H1 (cell line): ENCODE measurements around the gene IL24. TPM values are rescaled to one million over a fixed set of nuclear protein-coding genes. Genes with fewer than 3 reads are reported as not detected.

ENCODE experiments used
- CTCF ChIA-PET: fragments of 300-600 bp; sonication (Branson Sonifier 250); formaldehyde crosslinking; loops from one replicate; lab custom pipeline; 2021; ENCODE audit not compliant: partially characterized antibody; lab: Charles Lee
- POLR2A ChIA-PET: fragments of 300-600 bp; sonication (Branson Sonifier 250); formaldehyde crosslinking; loops from one replicate; lab custom pipeline; 2021; ENCODE audit warnings: inconsistent platforms; ENCODE audit not compliant: partially characterized antibody; lab: Charles Lee
- DNase-seq, 2 experiments: peaks; one replicate each; pipeline versions ENCODE4 v3.0.0 to v3.0.0-alpha.2; 2010 to 2022; ENCODE audit warnings: low spot score in 2 of 2, low read depth in 1 of 2, mixed read lengths in 1 of 2
- FAIRE-seq: peaks from 2 replicates; lab custom pipeline; 2011; peaks lifted over from hg19 to GRCh38; lab: Jason Lieb, UNC
- H2AFZ ChIP-seq: 2 replicates; pipeline ENCODE4 v1.8.1; 2012; ENCODE audit warnings: low read length, inconsistent platforms
- H2AK5ac ChIP-seq: 2 replicates; pipeline ENCODE4 v1.6.1; 2013; ENCODE audit warnings: low read depth, low read length
- H2BK120ac ChIP-seq: replicated peaks from 2 replicates; pipeline ENCODE3; 2013; ENCODE audit warnings: low read depth, low read length, inconsistent platforms
- H2BK12ac ChIP-seq: 2 replicates; pipeline ENCODE4 v1.6.1; 2013; ENCODE audit warnings: low read depth, low read length
- H2BK15ac ChIP-seq: 2 replicates; pipeline ENCODE4 v1.6.1; 2013; ENCODE audit warnings: low read length
- H2BK20ac ChIP-seq: 2 replicates; pipeline ENCODE4 v1.6.1; 2013; ENCODE audit warnings: low read length
- H2BK5ac ChIP-seq: 2 replicates; pipeline ENCODE4 v1.6.1; 2013; ENCODE audit warnings: low read depth, low read length
- H3K14ac ChIP-seq: 2 replicates; pipeline ENCODE4 v1.6.1; 2013; ENCODE audit warnings: inconsistent platforms; ENCODE audit not compliant: insufficient read length
- H3K18ac ChIP-seq: 2 replicates; pipeline ENCODE4 v1.6.1; 2013; ENCODE audit warnings: low read length; ENCODE audit errors: extremely low read depth
- H3K23ac ChIP-seq: 2 replicates; pipeline ENCODE4 v1.6.1; 2013; ENCODE audit warnings: inconsistent platforms; ENCODE audit not compliant: insufficient read length
- H3K23me2 ChIP-seq: 2 replicates; pipeline ENCODE4 v1.6.1; 2013; ENCODE audit warnings: low read depth, low read length
- H3K27ac ChIP-seq: 2 replicates; pipeline ENCODE4 v1.6.1; 2011; ENCODE audit warnings: low read depth, low read length, inconsistent platforms
- H3K27me3 ChIP-seq, 4 experiments: replicated peaks in 1 of 4; 1 replicate in 1 of 4; 2 replicates in 3 of 4; pipeline versions ENCODE4 v1.6.1 to v1.8.1; 2011 to 2013; ENCODE audit warnings: low read length in 3 of 4, mild to moderate bottlenecking in 3 of 4, inconsistent platforms in 2 of 4, mixed read lengths in 2 of 4, moderate library complexity in 1 of 4; ENCODE audit not compliant: control insufficient read depth in 3 of 4, insufficient read depth in 3 of 4; ENCODE audit errors: extremely low read depth in 1 of 4
- H3K36me3 ChIP-seq, 4 experiments: 2 replicates each; pipeline versions ENCODE4 v1.6.1 to v1.8.1; 2011 to 2013; ENCODE audit warnings: mild to moderate bottlenecking in 4 of 4, low read length in 3 of 4, moderate library complexity in 2 of 4, control low read depth in 1 of 4, inconsistent platforms in 1 of 4; ENCODE audit not compliant: insufficient read depth in 4 of 4, control insufficient read depth in 2 of 4
- H3K4ac ChIP-seq: replicated peaks from 2 replicates; pipeline ENCODE3; 2013; ENCODE audit warnings: low read length, low read depth, mixed read lengths, inconsistent platforms; ENCODE audit not compliant: insufficient read length
- H3K4me1 ChIP-seq, 4 experiments: replicated peaks in 1 of 4; 1 replicate in 1 of 4; 2 replicates in 3 of 4; pipeline versions ENCODE4 v1.6.1 to v1.8.1; 2011 to 2013; ENCODE audit warnings: low read length in 3 of 4, inconsistent platforms in 2 of 4, mixed read lengths in 1 of 4; ENCODE audit not compliant: insufficient read depth in 4 of 4, control insufficient read depth in 3 of 4
- H3K4me2 ChIP-seq, 2 experiments: 2 replicates each; pipeline versions ENCODE4 v1.6.1 to v1.8.1; 2011 to 2013; ENCODE audit warnings: low read depth in 2 of 2, low read length in 2 of 2, control low read depth in 1 of 2, inconsistent platforms in 1 of 2, mild to moderate bottlenecking in 1 of 2; ENCODE audit not compliant: insufficient read depth in 1 of 2
- H3K4me3 ChIP-seq, 4 experiments: fragments of 200-600, 300-600 bp in 1 of 4; sonication (generic), shearing (Covaris generic), sonication (Bioruptor Twin) in 1 of 4; 2 replicates each; pipeline versions ENCODE4 v1.5.1 to v1.8.1; 2011 to 2016; ENCODE audit warnings: low read length in 4 of 4, low read depth in 3 of 4, control low read depth in 2 of 4, inconsistent platforms in 2 of 4, mild to moderate bottlenecking in 2 of 4, mixed read lengths in 1 of 4, moderate library complexity in 1 of 4; ENCODE audit not compliant: insufficient read depth in 2 of 4; ENCODE audit errors: extremely low read depth in 1 of 4
- H3K56ac ChIP-seq: replicated peaks from 2 replicates; pipeline ENCODE3; 2013; ENCODE audit warnings: low read depth, mild to moderate bottlenecking, mixed read lengths, low read length, inconsistent platforms; ENCODE audit not compliant: insufficient read length
- H3K79me1 ChIP-seq: 2 replicates; pipeline ENCODE4 v1.6.1; 2013; ENCODE audit warnings: low read depth, low read length, control low read depth
- H3K79me2 ChIP-seq, 2 experiments: 2 replicates each; pipeline versions ENCODE4 v1.6.1 to v1.8.1; 2012 to 2013; ENCODE audit warnings: low read length in 2 of 2, mild to moderate bottlenecking in 2 of 2, inconsistent platforms in 1 of 2; ENCODE audit not compliant: insufficient read depth in 2 of 2, control insufficient read depth in 1 of 2
- H3K9ac ChIP-seq, 4 experiments: replicated peaks in 1 of 4; 1 replicate in 1 of 4; 2 replicates in 3 of 4; pipeline versions ENCODE4 v1.6.1 to v1.8.1; 2011 to 2013; ENCODE audit warnings: low read depth in 3 of 4, low read length in 3 of 4, control low read depth in 2 of 4, mild to moderate bottlenecking in 2 of 4, moderate library complexity in 2 of 4, inconsistent platforms in 1 of 4; ENCODE audit errors: extremely low read depth in 1 of 4
- H3K9me3 ChIP-seq, 2 experiments: 2 replicates each; pipeline versions ENCODE4 v1.6.1 to v1.8.1; 2012 to 2013; ENCODE audit warnings: mild to moderate bottlenecking in 2 of 2, moderate library complexity in 2 of 2, control low read depth in 1 of 2, inconsistent platforms in 1 of 2, low read depth in 1 of 2, low read length in 1 of 2, mixed read lengths in 1 of 2; ENCODE audit not compliant: insufficient read depth in 2 of 2
- H4K20me1 ChIP-seq, 2 experiments: replicated peaks in 1 of 2; 2 replicates each; pipeline versions ENCODE3 to v1.8.1; 2011 to 2013; ENCODE audit warnings: inconsistent platforms in 2 of 2, low read length in 2 of 2, mild to moderate bottlenecking in 1 of 2; ENCODE audit not compliant: insufficient read depth in 2 of 2, control insufficient read depth in 1 of 2
- H4K5ac ChIP-seq: 2 replicates; pipeline ENCODE4 v1.6.1; 2013; ENCODE audit warnings: low read length, low read depth, mixed read lengths, inconsistent platforms; ENCODE audit not compliant: insufficient read length
- H4K8ac ChIP-seq: 2 replicates; pipeline ENCODE4 v1.8.0; 2013; ENCODE audit warnings: mild to moderate bottlenecking, moderate library complexity, low read length, inconsistent platforms; ENCODE audit not compliant: insufficient read depth; ENCODE audit errors: extremely low read depth
- H4K91ac ChIP-seq: replicated peaks from 2 replicates; pipeline ENCODE3; 2013; ENCODE audit warnings: low read length, mixed read lengths, inconsistent platforms; ENCODE audit not compliant: insufficient read length
- KDM5A ChIP-seq: fragments of 200-600 bp; IDR thresholded peaks from 2 replicates; pipeline ENCODE4 v1.7.1; 2012; ENCODE audit warnings: mild to moderate bottlenecking, low read length, inconsistent platforms, mixed read lengths
- SIX5 ChIP-seq: IDR thresholded peaks from 2 replicates; pipeline ENCODE4 v1.6.1; 2011; ENCODE audit warnings: mild to moderate bottlenecking, low read depth, low read length
- TCF12 ChIP-seq: IDR thresholded peaks from 2 replicates; pipeline ENCODE4 v1.6.1; 2011; ENCODE audit warnings: low read depth, mild to moderate bottlenecking, low read length
- WGBS, 2 experiments: shearing (Covaris generic) in 1 of 2; methylation state at CpG; one replicate each; pipeline versions ENCODE4 v1.1.6 to v1.1.7; 2013 to 2015; ENCODE audit warnings: low lambda C conversion rate in 2 of 2, mixed read lengths in 2 of 2, inconsistent platforms in 1 of 2, low coverage in 1 of 2, missing lambda C conversion rate in 1 of 2; ENCODE audit not compliant: insufficient replicate concordance in 2 of 2, insufficient coverage in 1 of 2, insufficient read length in 1 of 2; ENCODE audit errors: extremely low coverage in 1 of 2, missing lambda C conversion rate in 1 of 2; 5-methylcytosine and 5-hydroxymethylcytosine counted together
- polyA plus RNA-seq, 7 experiments: library from polyadenylated mRNA; depleted of rRNA in 3 of 7; stranded (reverse) in 5 of 7; unstranded in 2 of 7; fragments of >200 nt in 5 of 7; fragments of 200-250 nt in 2 of 7; gene quantifications; 1 replicate in 5 of 7; 2 replicates in 1 of 7; 4 replicates in 1 of 7; pipeline versions ENCODE4 v1.2.1 to v1.2.3, GENCODE V29; 2011 to 2013; ENCODE audit warnings: missing spikeins in 2 of 7, mixed read lengths in 2 of 7
- total RNA-seq: library from RNA; stranded (reverse); fragmentation: NEBNext Ultra II Directional; extraction: Animal tissue kit (Norgen Biotek cat#: 25700); gene quantifications from 2 replicates; pipeline ENCODE4 v1.2.1, GENCODE V29; 2021

Gene IL24
- total and polyA plus RNA-seq, 2 of the 8 experiments (the other 6 are each of a cell fraction or from before 2014, with no cell fraction given) = not detected

DNA sequence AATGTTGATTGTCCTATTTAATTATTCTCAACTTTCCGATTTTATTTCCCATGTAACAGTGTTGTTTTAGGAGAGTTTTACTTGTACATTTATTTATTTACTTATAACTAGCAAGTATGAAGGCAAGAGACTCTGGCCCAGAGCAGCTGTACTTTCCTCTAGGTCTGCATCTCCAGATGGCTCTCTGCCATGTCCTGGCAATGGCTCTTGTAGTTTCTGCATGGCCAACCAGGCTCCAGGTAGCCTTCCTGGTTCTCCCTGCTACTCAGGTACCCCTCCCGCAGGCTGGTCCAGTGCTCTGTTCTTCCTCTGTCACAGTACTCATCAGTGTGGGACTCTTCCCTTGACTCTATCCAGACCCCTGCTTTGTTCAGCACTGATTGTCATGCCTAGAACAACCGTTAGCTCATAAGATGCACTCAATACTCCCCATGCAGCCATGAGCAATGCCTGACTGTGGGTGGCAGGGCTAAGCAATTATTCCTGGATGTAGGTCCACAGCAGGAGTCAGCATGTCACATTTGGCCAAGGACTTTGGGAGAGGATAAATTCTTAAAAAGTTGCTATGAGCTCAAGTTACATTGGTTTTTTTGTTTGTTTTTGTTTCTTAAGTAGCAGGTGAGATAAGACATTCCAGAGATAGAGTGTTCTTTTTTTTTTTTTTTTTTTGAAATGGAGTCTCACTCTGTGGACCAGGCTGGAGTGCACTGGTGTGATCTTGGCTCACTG is 42.7 kb upstream of the IL24 start:
- Histone ChIP-seq H3K4me3 (no peak overlapping the region), H3K27me3 (no peaks in the 10 kb centered on the region), H2BK15ac (no peak overlapping the region), H4K8ac (no peak overlapping the region), H2BK5ac (no peak overlapping the region), H3K9ac (no peak overlapping the region), H3K4me1 (no peaks in the 10 kb centered on the region), H2BK12ac (peak overlapping the region; percentile 68; the same call in 1 of the 2 replicates), H3K14ac (no peak overlapping the region), H4K20me1 (no peaks in the 10 kb centered on the region), H2BK120ac (no peak overlapping the region), H3K18ac (no peak overlapping the region), H3K9me3 (0 out of 4 replicates have a peak, but pooled peaks cover 0 to 4% of the 10 kb centered on the region in 2 experiments), H2AK5ac (no peak overlapping the region), H3K79me1 (no peaks in the 10 kb centered on the region), H2BK20ac (0 out of 2 replicates have a peak overlapping the region, but pooled peaks have one; percentile 18), H3K23me2 (no peaks in the 10 kb centered on the region), H3K27ac (no peak overlapping the region), H3K4ac (no peak overlapping the region), H3K56ac (no peak overlapping the region), H3K4me2 (no peak overlapping the region), H3K79me2 (no peaks in the 10 kb centered on the region), H3K36me3 (no peaks in the 10 kb centered on the region), H4K5ac (no peak overlapping the region), H4K91ac (no peak overlapping the region), H3K23ac (no peak overlapping the region), H2AFZ (no peak overlapping the region)
- ChIA-PET POLR2A (no interaction called here), CTCF (interaction anchor here (0.6 to 7.7 kb wide), 16 partner anchors 9 to 376 kb away, joined by 3 to 60 read pairs (median 8); partner anchors contain the start of genes IL20 and IL24)
- DNase-seq = no peak
- no peak for FAIRE-seq
- 91% methylated on average over 3 of the region's 3 CpGs; no CpG with 5 or more reads in 1 of the 2 experiments for WGBS, 2 experiments
- TF ChIP-seq SIX5 (no peak), TCF12 (no peak), KDM5A (no peak)
